LNCAP (cell line): Measurements from ENCODE around the gene ADGB.

Experiments used
- TF ChIP-seq, protein P1 (sequence below): fragments of 450-650 bp; IDR thresholded peaks from 2 replicates; pipeline ENCODE4 v1.5.1; 2017; ENCODE audit warnings: mild to moderate bottlenecking

Gene ADGB

DNA sequence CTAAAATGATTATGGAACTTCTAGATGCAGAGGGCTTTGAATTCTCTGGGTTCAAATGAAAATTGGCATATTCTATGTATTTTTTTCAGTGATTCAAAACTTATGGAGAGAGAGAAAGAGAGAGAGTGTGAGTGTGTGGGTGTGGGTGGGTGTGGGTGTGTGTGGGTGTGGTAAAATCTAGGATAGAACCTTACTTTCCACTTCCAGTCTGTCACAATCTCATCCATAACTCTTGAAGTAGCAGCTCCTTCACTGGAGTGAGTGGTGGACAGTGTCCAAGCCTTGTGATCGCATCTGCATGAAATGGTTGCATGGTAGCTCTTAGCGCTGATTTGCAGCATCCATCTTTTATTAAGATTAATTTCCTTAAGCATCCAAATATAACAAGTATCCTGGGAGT lies 37.7 kb downstream of the ADGB start:
- TF ChIP-seq, protein P1, sequence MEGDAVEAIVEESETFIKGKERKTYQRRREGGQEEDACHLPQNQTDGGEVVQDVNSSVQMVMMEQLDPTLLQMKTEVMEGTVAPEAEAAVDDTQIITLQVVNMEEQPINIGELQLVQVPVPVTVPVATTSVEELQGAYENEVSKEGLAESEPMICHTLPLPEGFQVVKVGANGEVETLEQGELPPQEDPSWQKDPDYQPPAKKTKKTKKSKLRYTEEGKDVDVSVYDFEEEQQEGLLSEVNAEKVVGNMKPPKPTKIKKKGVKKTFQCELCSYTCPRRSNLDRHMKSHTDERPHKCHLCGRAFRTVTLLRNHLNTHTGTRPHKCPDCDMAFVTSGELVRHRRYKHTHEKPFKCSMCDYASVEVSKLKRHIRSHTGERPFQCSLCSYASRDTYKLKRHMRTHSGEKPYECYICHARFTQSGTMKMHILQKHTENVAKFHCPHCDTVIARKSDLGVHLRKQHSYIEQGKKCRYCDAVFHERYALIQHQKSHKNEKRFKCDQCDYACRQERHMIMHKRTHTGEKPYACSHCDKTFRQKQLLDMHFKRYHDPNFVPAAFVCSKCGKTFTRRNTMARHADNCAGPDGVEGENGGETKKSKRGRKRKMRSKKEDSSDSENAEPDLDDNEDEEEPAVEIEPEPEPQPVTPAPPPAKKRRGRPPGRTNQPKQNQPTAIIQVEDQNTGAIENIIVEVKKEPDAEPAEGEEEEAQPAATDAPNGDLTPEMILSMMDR: no peak

DNA sequence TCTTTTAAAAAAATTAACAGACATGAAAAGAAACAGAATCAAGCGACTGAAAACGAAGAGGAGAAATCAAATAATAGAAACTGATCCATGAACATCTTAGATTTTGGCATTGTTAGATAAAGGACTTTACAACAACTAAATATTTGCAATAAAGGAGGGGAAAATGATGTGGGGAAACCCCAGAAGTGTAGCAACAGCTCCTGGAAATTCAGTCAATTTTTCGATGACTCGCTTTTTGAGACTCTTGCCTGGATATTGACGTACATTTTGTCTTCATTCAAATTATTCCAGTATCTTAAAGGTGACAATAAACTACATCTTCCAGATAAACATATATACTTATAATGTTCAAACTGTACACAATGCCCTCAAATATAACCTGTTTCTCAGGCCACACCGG lies 44.1 kb downstream of the ADGB start:
- TF ChIP-seq, protein P1: no peak

DNA sequence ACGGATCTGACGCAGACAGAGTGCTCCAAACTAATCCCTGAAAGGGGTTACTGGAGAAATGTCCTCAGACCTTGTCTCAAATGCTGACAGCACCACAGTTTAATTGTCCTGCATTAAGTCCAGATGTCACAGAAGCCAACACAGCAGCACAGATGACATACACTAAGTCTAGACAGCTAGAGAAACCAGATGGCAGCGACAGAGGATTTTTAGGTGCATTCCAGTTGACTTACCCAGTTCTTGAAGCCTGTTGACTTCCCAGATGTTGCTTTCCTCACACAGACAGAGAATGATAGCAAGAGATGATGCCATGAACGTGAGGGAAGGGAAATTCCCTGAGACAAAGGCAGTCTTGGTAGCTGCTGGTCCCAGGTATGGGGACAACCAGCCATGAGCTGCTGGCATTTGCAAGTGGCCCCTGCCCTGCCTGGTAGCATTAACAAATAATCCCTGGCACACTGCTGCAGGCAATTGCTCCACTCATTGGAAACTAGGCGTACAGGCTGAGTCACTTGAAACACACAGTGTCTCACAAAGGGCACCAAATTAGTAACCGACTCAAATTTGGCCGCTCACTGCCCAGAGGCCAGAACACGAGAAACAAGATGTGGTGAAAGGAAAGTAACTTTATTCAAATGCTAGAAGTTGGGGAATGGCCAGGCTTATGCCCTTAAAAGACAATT lies 52.2 kb downstream of the ADGB start:
- TF ChIP-seq, protein P1: no peak

DNA sequence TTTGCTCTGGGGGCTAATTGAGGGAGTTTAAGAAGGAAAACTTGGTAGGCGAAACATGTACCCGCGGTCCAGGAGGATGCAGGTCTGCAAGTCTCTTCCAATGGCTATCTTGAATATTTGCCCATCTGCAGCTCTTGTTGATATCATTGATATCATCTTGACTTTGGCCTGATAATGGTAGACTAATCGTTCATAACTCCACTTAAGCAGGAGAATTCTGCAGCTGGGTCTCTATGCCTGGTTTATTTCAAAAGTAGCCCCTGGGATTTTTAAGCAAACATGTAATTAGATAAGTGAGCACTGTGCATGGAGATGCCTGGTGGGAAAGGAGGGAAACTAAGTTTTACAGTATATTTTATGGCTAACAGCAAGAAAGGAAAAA lies 52.7 kb downstream of the ADGB start:
- TF ChIP-seq, protein P1: no peak

DNA sequence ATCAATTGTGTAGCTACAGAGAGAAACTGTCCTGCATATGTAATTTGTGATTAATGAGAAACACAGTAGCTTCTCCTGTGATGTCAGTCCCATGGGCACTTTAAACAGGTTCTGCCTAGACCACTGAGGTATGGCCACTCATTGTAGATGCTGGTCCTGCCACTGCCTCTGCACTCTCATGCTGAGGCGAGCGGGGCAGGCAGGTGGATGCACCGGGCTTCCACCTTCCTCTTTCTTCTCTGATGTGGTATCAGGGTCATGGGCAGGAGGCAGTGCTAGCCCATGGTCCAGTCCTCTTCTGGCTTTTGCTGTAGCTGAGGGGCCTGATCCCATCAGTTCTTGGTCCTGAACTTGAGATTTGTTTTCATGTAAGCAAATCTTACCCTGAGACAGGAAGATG lies 58.7 kb downstream of the ADGB start:
- TF ChIP-seq, protein P1: no peak

DNA sequence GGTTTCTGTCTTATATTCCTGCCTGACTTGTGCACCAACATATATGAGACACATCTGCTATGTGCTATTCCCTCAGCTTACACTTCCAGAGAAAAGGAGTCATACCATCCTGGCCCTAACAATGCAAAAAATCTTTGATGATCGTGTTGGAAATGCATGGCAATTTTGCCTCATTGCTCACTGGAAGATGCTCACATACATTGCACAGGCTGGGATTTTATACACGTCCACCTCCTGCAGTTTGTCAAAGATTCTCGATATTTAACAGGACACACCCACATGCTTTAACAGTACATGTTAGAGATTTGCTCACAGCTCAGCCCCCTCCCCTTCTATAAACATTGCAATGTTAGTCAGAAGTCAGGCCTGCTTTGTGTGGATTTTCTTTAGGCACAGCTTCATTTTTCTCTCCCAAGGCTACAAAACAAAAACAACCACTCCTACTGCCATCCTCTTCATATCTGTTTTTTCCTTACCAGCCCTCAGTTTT lies 66.1 kb downstream of the ADGB start:
- TF ChIP-seq, protein P1: no peak

- TF ChIP-seq, protein P1: no peak
Measured at GRCh38 chr6:146666909-146667308, 68.1 kb downstream of the ADGB start.

DNA sequence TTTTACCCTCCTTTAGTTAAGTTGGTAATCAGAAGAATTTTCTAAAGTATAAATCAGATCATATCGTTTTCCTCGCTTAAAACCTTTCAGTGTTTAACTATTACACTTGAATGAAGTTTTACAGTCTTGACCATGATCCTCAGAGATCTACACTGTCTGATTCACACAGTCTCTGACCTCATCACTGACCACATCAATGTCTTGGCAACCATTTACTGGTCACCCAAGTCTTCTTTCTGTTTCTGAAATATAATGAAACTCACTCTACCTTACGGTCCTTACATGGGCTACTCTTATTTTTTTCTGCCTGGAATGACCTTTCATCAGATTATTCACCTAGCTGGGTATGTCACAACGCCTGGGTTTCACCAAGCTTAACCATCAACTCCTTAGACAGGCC lies 71.4 kb downstream of the ADGB start:
- TF ChIP-seq, protein P1: no peak
